HepG2 (cell line): ENCODE results near the gene HHIPL1. TPM values are rescaled to one million over a fixed set of nuclear protein-coding genes. Genes with fewer than 3 reads are reported as not detected.

Experiments used
- ATAC-seq: fragments of 200-7000 bp; cut with Tn5 transposase; 3 replicates; pipeline ENCODE4 v1.9.1; 2020; ENCODE audit warnings: mild to moderate bottlenecking, moderate library complexity
- BruUV-seq: library from RNA; stranded (reverse); fragments of 400-500 nt; replicated peaks from 2 replicates; lab custom pipeline; 2021; lab: Mats Ljungman, UMichigan
- CTCF ChIA-PET: fragments of 300-600 bp; formaldehyde crosslinking; extraction: SDS; loops from one replicate; lab custom pipeline; 2021; ENCODE audit warnings: low total read pairs, inconsistent platforms, low intra/inter-chr PET ratio; lab: Yijun Ruan, JAX
- POLR2A ChIA-PET: fragments of 350-600 bp; sonication (Branson Sonifier 250); formaldehyde crosslinking; loops from one replicate; lab custom pipeline; 2020; ENCODE audit warnings: antibody characterized with exemption, inconsistent platforms; lab: Yijun Ruan, JAX
- DNase-seq: peaks from one replicate; pipeline ENCODE4 v3.0.0-alpha.2; 2015; ENCODE audit warnings: low spot score
- FAIRE-seq: peaks from 3 replicates; lab custom pipeline; 2011; peaks lifted over from hg19 to GRCh38; lab: Jason Lieb, UNC
- H2AFZ ChIP-seq: one replicate; pipeline ENCODE4 v1.6.1; 2011; ENCODE audit warnings: low read length, inconsistent platforms
- H3K27ac ChIP-seq: fragments of 300-600 bp; 3 replicates; pipeline ENCODE4 v1.8.0; 2011; ENCODE audit warnings: mixed run types, mild to moderate bottlenecking, mixed read lengths, low read length, inconsistent platforms; ENCODE audit not compliant: insufficient read depth; ENCODE audit errors: extremely low read length
- H3K27me3 ChIP-seq, 2 experiments: fragments of 200-600 bp in 1 of 2; 2 replicates in 1 of 2; 3 replicates in 1 of 2; pipeline versions ENCODE4 v1.6.0 to v1.8.0; 2011; ENCODE audit warnings: low read length in 2 of 2, mild to moderate bottlenecking in 2 of 2, moderate library complexity in 2 of 2, inconsistent platforms in 1 of 2; ENCODE audit not compliant: insufficient read depth in 2 of 2, control insufficient read depth in 1 of 2
- H3K36me3 ChIP-seq, 2 experiments: fragments of 200-600 bp in 1 of 2; replicated peaks in 1 of 2; 2 replicates in 1 of 2; 3 replicates in 1 of 2; pipeline versions ENCODE4 v1.5.1 to v1.8.0; 2011; ENCODE audit warnings: low read length in 2 of 2, inconsistent platforms in 1 of 2; ENCODE audit not compliant: insufficient read depth in 2 of 2, control insufficient read depth in 1 of 2
- H3K4me1 ChIP-seq: 2 replicates; pipeline ENCODE4 v1.5.1; 2012; ENCODE audit warnings: low read length, inconsistent platforms; ENCODE audit not compliant: insufficient read depth
- H3K4me2 ChIP-seq: 2 replicates; pipeline ENCODE4 v1.6.0; 2011; ENCODE audit warnings: low read depth, low read length, inconsistent platforms
- H3K4me3 ChIP-seq, 3 experiments: fragments of 200-600 bp in 1 of 3; sonication (generic), shearing (Covaris generic) in 1 of 3; replicated peaks in 1 of 3; 2 replicates each; pipeline ENCODE4 v1.5.1; 2011 to 2016; ENCODE audit warnings: low read length in 3 of 3, inconsistent platforms in 2 of 3, low read depth in 2 of 3, mild to moderate bottlenecking in 2 of 3, control low read depth in 1 of 3, mixed read lengths in 1 of 3; ENCODE audit not compliant: insufficient read depth in 1 of 3
- H3K79me2 ChIP-seq: one replicate; pipeline ENCODE4 v1.6.1; 2011; ENCODE audit warnings: low read length, inconsistent platforms; ENCODE audit not compliant: insufficient read depth
- H3K9ac ChIP-seq: 2 replicates; pipeline ENCODE4 v1.6.0; 2011; ENCODE audit warnings: mild to moderate bottlenecking, low read depth, low read length, inconsistent platforms; ENCODE audit not compliant: insufficient read depth
- H3K9me3 ChIP-seq: 2 replicates; pipeline ENCODE4 v1.5.1; 2012; ENCODE audit warnings: mild to moderate bottlenecking, low read length
- H4K20me1 ChIP-seq: 2 replicates; pipeline ENCODE4 v1.6.0; 2011; ENCODE audit warnings: inconsistent platforms, mild to moderate bottlenecking, low read length, moderate library complexity; ENCODE audit not compliant: insufficient read depth
- CC2D1A ChIP-seq: sonication (generic); formaldehyde crosslinking; IDR thresholded peaks from 2 replicates; pipeline ENCODE4 v1.8.1; 2023; ENCODE audit warnings: mild to moderate bottlenecking, missing genetic modification reagents
- DBP ChIP-seq: sonication (generic); formaldehyde crosslinking; IDR thresholded peaks from 2 replicates; pipeline ENCODE4 v1.4.0; 2020; ENCODE audit warnings: missing genetic modification reagents; ENCODE audit errors: not compliant biosample characterization
- EEA1 ChIP-seq: sonication (generic); formaldehyde crosslinking; IDR thresholded peaks from 2 replicates; pipeline ENCODE4 v1.5.1; 2020; ENCODE audit warnings: mild to moderate bottlenecking, missing genetic modification reagents, borderline replicate concordance
- ELF4 ChIP-seq: sonication (generic); formaldehyde crosslinking; IDR thresholded peaks from 2 replicates; pipeline ENCODE4 v1.5.0; 2020; ENCODE audit warnings: missing genetic modification reagents, mild to moderate bottlenecking, moderate library complexity, borderline replicate concordance
- FOXO1 ChIP-seq: sonication (generic); formaldehyde crosslinking; IDR thresholded peaks from 2 replicates; pipeline ENCODE4 v1.4.0; 2020; ENCODE audit warnings: missing genetic modification reagents
- HNF4A ChIP-seq: sonication (generic); formaldehyde crosslinking; IDR thresholded peaks from 2 replicates; pipeline ENCODE4 v1.4.0; 2020; ENCODE audit warnings: missing genetic modification reagents
- MTERF4 ChIP-seq: sonication (generic); formaldehyde crosslinking; IDR thresholded peaks from 2 replicates; pipeline ENCODE4 v1.8.0; 2023; ENCODE audit warnings: mild to moderate bottlenecking, missing genetic modification reagents
- PLRG1 ChIP-seq: fragments of 450-650 bp; conservative IDR thresholded peaks from 2 replicates; pipeline ENCODE4 v1.6.1; 2016
- SNAPC2 ChIP-seq: sonication (generic); formaldehyde crosslinking; IDR thresholded peaks from 2 replicates; pipeline ENCODE4 v1.8.1; 2022; ENCODE audit warnings: mild to moderate bottlenecking, missing genetic modification reagents
- SP1 ChIP-seq, 2 experiments: fragments of 450-650 bp in 1 of 2; sonication (generic) in 1 of 2; formaldehyde crosslinking in 1 of 2; IDR thresholded peaks; 2 replicates each; pipeline versions ENCODE4 v1.4.0 to v1.6.1; 2016 to 2020; ENCODE audit warnings: missing genetic modification reagents in 1 of 2
- STAT5B ChIP-seq: sonication (generic); formaldehyde crosslinking; IDR thresholded peaks from 2 replicates; pipeline ENCODE4 v1.4.0; 2020; ENCODE audit warnings: missing genetic modification reagents
- ZBTB4 ChIP-seq: sonication (generic); formaldehyde crosslinking; IDR thresholded peaks from 2 replicates; pipeline ENCODE4 v1.4.0; 2020; ENCODE audit warnings: missing genetic modification reagents, mild to moderate bottlenecking, borderline replicate concordance
- ZBTB42 ChIP-seq: sonication (generic); formaldehyde crosslinking; IDR thresholded peaks from 2 replicates; pipeline ENCODE4 v1.5.0; 2020; ENCODE audit warnings: mild to moderate bottlenecking, missing genetic modification reagents
- ZKSCAN1 ChIP-seq: fragments of 150-350 bp; IDR thresholded peaks from 2 replicates; pipeline ENCODE4 v1.6.1; 2014; ENCODE audit warnings: low read length
- ZNF263 ChIP-seq: sonication (generic); formaldehyde crosslinking; IDR thresholded peaks from 2 replicates; pipeline ENCODE4 v1.4.0; 2020; ENCODE audit warnings: missing genetic modification reagents
- ZNF326 ChIP-seq: sonication (generic); formaldehyde crosslinking; IDR thresholded peaks from 2 replicates; pipeline ENCODE4 v1.4.0; 2020; ENCODE audit warnings: missing genetic modification reagents, borderline replicate concordance
- ZNF543 ChIP-seq: sonication (generic); formaldehyde crosslinking; IDR thresholded peaks from 2 replicates; pipeline ENCODE4 v1.4.0; 2020; ENCODE audit warnings: mild to moderate bottlenecking, missing genetic modification reagents
- ZNF614 ChIP-seq: IDR thresholded peaks from 2 replicates; pipeline ENCODE4 v1.6.1; 2018; ENCODE audit warnings: missing biosample characterization, missing genetic modification reagents, inconsistent platforms, borderline replicate concordance
- ZNF788 ChIP-seq: sonication (generic); formaldehyde crosslinking; IDR thresholded peaks from 2 replicates; pipeline ENCODE4 v1.5.0; 2020; ENCODE audit warnings: mild to moderate bottlenecking, missing genetic modification reagents, borderline replicate concordance
- WGBS: methylation state at CpG from one replicate; pipeline ENCODE4 v1.1.6; 2017; ENCODE audit warnings: low lambda C conversion rate; 5-methylcytosine and 5-hydroxymethylcytosine counted together
- in situ Hi-C: cut with HindIII; loops from 2 replicates; pipeline ENCODE4 v1.10.0; 2017; ENCODE audit warnings: low pct_unique_long_range_greater_than_20kb; ENCODE audit not compliant: extremely low pct_ligation_motif_present
- intact Hi-C: fragments of 100-400 bp; cut with micrococcal nuclease; formaldehyde crosslinking; loops from one replicate; pipeline ENCODE4 v1.10.0; 2022; ENCODE audit not compliant: unreplicated experiment
- polyA plus RNA-seq, 8 experiments: library from polyadenylated mRNA; depleted of rRNA in 3 of 8; stranded (reverse) in 7 of 8; unstranded in 1 of 8; fragments of >200 nt; fragmentation: Illumina TruSeq in 4 of 8; extraction: Trizol in 4 of 8; gene quantifications; 2 replicates each; pipeline versions ENCODE4 v1.2.1 to v1.2.3, GENCODE V29; 2011 to 2016; ENCODE audit warnings: low read depth in 4 of 8, missing spikeins in 1 of 8, mixed read lengths in 1 of 8; ENCODE audit not compliant: insufficient read depth in 1 of 8
- total RNA-seq, 5 experiments: library from RNA; depleted of rRNA; stranded (reverse); fragments of >200 nt; fragmentation: Illumina TruSeq; extraction: Trizol; gene quantifications; 2 replicates each; pipeline ENCODE4 v1.2.3, GENCODE V29; 2016; ENCODE audit warnings: low read depth in 1 of 5
- TF ChIP-seq, protein P1 (sequence below): sonication (generic); formaldehyde crosslinking; IDR thresholded peaks from 2 replicates; pipeline ENCODE4 v1.4.0; 2020; ENCODE audit warnings: missing genetic modification reagents

The HHIPL1 gene
- total and polyA plus RNA-seq, 2 of the 13 experiments (the other 11 are each of a cell fraction or from before 2014, with no cell fraction given), result not detected

DNA sequence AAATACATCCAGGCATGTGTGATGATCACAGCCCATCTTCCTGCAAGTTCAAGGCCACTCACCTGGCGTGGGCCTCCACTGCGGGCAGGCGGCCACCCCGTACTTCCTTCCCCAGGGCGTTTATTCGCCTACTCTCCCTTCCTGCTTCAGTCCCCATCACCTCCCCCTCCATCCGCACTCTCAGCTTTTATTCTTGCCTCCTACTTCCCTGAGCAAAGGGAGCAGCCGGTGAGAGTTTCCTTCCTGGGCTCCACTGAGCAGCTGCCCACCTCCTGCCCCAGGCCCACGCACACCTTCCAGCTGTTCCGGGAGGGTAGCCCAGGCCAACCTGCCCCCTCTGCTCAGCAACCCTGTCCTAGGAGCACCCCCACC is 43.3 kb downstream of the HHIPL1 start (continued):
- TF ChIP-seq FOXO1 (CRISPR knock-in tag) (no peak), ZNF788 (CRISPR knock-in tag) (no peak), ZNF543 (no peak), ZNF614 (CRISPR knock-in tag) (no peak), PLRG1 (no peak), SP1 (IDR thresholded peaks at IDR 0.05) (no peak), SP1 (CRISPR knock-in tag; IDR thresholded peaks at IDR 0.05) (no peak), HNF4A (CRISPR knock-in tag) (no peak), ZKSCAN1 (no peak), ELF4 (CRISPR knock-in tag) (no peak)
- TF ChIP-seq, protein P1, sequence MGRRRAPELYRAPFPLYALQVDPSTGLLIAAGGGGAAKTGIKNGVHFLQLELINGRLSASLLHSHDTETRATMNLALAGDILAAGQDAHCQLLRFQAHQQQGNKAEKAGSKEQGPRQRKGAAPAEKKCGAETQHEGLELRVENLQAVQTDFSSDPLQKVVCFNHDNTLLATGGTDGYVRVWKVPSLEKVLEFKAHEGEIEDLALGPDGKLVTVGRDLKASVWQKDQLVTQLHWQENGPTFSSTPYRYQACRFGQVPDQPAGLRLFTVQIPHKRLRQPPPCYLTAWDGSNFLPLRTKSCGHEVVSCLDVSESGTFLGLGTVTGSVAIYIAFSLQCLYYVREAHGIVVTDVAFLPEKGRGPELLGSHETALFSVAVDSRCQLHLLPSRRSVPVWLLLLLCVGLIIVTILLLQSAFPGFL, result no peak

- FAIRE-seq, result no peak
- H4K20me1 ChIP-seq, result no peaks in the 10 kb centered on the region
- H3K4me3 ChIP-seq, result no peak overlapping the region
- H2AFZ ChIP-seq, result no peak overlapping the region
- DNase-seq, result no peak
- POLR2A ChIA-PET, result no interaction called here
- in situ Hi-C loops, result no loop called here
- no peaks in the 10 kb centered on the region for H3K9me3 ChIP-seq
- CTCF ChIA-PET, result no interaction called here
- no peak overlapping the region for H3K9ac ChIP-seq
- H3K27me3 ChIP-seq, result peaks cover 0 to 13% of the 10 kb centered on the region in 2 experiments; a peak in 2 of 5 replicates
- no TSS peak for BruUV-seq
- peaks cover 5% of the 10 kb centered on the region; the same call in 1 of the 2 replicates for H3K4me1 ChIP-seq
- WGBS, result 64% methylated on average over 11 of the region's 11 CpGs
- H3K36me3 ChIP-seq, result no peaks in the 10 kb centered on the region
- no peak overlapping the region for H3K27ac ChIP-seq
- ATAC-seq, result no peak
- H3K4me2 ChIP-seq, result no peak overlapping the region
- no peaks in the 10 kb centered on the region for H3K79me2 ChIP-seq
- intact Hi-C loops, result no loop called here
- TF ChIP-seq EEA1 (CRISPR knock-in tag) (no peak), STAT5B (CRISPR knock-in tag) (no peak), ZBTB42 (no peak), CC2D1A (CRISPR knock-in tag) (no peak), SNAPC2 (CRISPR knock-in tag) (no peak), DBP (CRISPR knock-in tag) (no peak), ZBTB4 (CRISPR knock-in tag) (no peak), ZNF326 (CRISPR knock-in tag) (no peak), MTERF4 (no peak), ZNF263 (CRISPR knock-in tag) (no peak)
Observed at GRCh38 chr14:99688629-99689028, 43.7 kb downstream of the HHIPL1 start.
